MM.1S (cell line): ENCODE results near the gene SLC45A1.

Experiments used
- DNase-seq: peaks from one replicate; pipeline ENCODE4 v3.0.0-alpha.2; 2015
- H2AFZ ChIP-seq: fragments of 300-600 bp; sonication (generic); 2 replicates; pipeline ENCODE4 v1.6.0; 2016; ENCODE audit warnings: antibody characterized with exemption, low read length
- H3F3A ChIP-seq: fragments of 300-600 bp; sonication (generic); 2 replicates; pipeline ENCODE4 v1.6.1; 2016; ENCODE audit warnings: mild to moderate bottlenecking, antibody characterized with exemption, low read length, moderate library complexity, mixed read lengths; ENCODE audit not compliant: insufficient read depth
- H3K27ac ChIP-seq: fragments of 300-600 bp; sonication (generic); 2 replicates; pipeline ENCODE4 v1.5.1; 2016; ENCODE audit warnings: mild to moderate bottlenecking, low read length
- H3K27me3 ChIP-seq: fragments of 300-600 bp; sonication (generic); replicated peaks from 2 replicates; pipeline ENCODE4 v1.6.0; 2016; ENCODE audit warnings: low read length; ENCODE audit not compliant: insufficient read depth
- H3K36me3 ChIP-seq: fragments of 300-600 bp; sonication (generic); replicated peaks from 2 replicates; pipeline ENCODE4 v1.6.1; 2016; ENCODE audit warnings: mild to moderate bottlenecking, low read length, mixed read lengths; ENCODE audit not compliant: insufficient read depth
- H3K4me1 ChIP-seq: fragments of 300-600 bp; sonication (generic); 2 replicates; pipeline ENCODE4 v1.6.1; 2016; ENCODE audit warnings: low read length, mixed read lengths
- H3K4me2 ChIP-seq: fragments of 300-600 bp; sonication (generic); 2 replicates; pipeline ENCODE4 v1.6.0; 2016; ENCODE audit warnings: low read depth, low read length
- H3K4me3 ChIP-seq: fragments of 300-600 bp; sonication (generic); 2 replicates; pipeline ENCODE4 v1.5.1; 2016; ENCODE audit warnings: low read length, mixed read lengths
- H3K79me2 ChIP-seq: fragments of 300-600 bp; sonication (generic); 2 replicates; pipeline ENCODE4 v1.6.1; 2016; ENCODE audit warnings: mixed run types, low read length, mixed read lengths
- H3K9ac ChIP-seq: fragments of 300-600 bp; sonication (generic); 2 replicates; pipeline ENCODE4 v1.6.1; 2016; ENCODE audit warnings: low read length, mixed read lengths
- H3K9me2 ChIP-seq: fragments of 300-600 bp; sonication (generic); replicated peaks from 2 replicates; pipeline ENCODE4 v1.6.1; 2016; ENCODE audit warnings: mild to moderate bottlenecking, low read length, mixed read lengths; ENCODE audit not compliant: insufficient read depth
- H3K9me3 ChIP-seq: fragments of 300-600 bp; sonication (generic); replicated peaks from 2 replicates; pipeline ENCODE4 v1.6.1; 2016; ENCODE audit warnings: mild to moderate bottlenecking, low read length, mixed read lengths; ENCODE audit not compliant: insufficient read depth
- H4K20me1 ChIP-seq: fragments of 300-600 bp; sonication (generic); 2 replicates; pipeline ENCODE4 v1.6.1; 2016; ENCODE audit warnings: mild to moderate bottlenecking, low read length, moderate library complexity, mixed read lengths; ENCODE audit not compliant: insufficient read depth
- EZH2 ChIP-seq: fragments of 300-600 bp; sonication (generic); optimal IDR thresholded peaks from 2 replicates; pipeline ENCODE3; 2017; ENCODE audit warnings: low read depth, mild to moderate bottlenecking, antibody characterized with exemption, low read length, mixed read lengths
- EZH2phosphoT487 ChIP-seq: fragments of 300-600 bp; sonication (generic); IDR thresholded peaks from 2 replicates; pipeline ENCODE4 v1.6.1; 2018; ENCODE audit warnings: antibody characterized with exemption, low read length
- TF ChIP-seq, protein P1 (sequence below): fragments of 300-600 bp; sonication (generic); IDR thresholded peaks from 2 replicates; pipeline ENCODE4 v1.5.1; 2016; ENCODE audit warnings: antibody characterized with exemption, low read length, mixed read lengths

SLC45A1 gene

GRCh38 chr1:8352886-8353785 is 35.2 kb downstream of the SLC45A1 start:
- Histone ChIP-seq H3K36me3 (no peaks in the 10 kb centered on the region), H3K4me1 (no peaks in the 10 kb centered on the region), H3K9ac (no peak overlapping the region), H3K79me2 (no peaks in the 10 kb centered on the region), H3K27ac (no peak overlapping the region), H3K4me3 (no peak overlapping the region), H2AFZ (no peak overlapping the region), H3K9me3 (no peaks in the 10 kb centered on the region), H3K9me2 (no peaks in the 10 kb centered on the region), H3K27me3 (peaks cover 5% of the 10 kb centered on the region; the same call in 1 of the 2 replicates), H3K4me2 (no peak overlapping the region), H4K20me1 (no peaks in the 10 kb centered on the region), H3F3A (no peaks in the 10 kb centered on the region)
- TF ChIP-seq, protein P1, sequence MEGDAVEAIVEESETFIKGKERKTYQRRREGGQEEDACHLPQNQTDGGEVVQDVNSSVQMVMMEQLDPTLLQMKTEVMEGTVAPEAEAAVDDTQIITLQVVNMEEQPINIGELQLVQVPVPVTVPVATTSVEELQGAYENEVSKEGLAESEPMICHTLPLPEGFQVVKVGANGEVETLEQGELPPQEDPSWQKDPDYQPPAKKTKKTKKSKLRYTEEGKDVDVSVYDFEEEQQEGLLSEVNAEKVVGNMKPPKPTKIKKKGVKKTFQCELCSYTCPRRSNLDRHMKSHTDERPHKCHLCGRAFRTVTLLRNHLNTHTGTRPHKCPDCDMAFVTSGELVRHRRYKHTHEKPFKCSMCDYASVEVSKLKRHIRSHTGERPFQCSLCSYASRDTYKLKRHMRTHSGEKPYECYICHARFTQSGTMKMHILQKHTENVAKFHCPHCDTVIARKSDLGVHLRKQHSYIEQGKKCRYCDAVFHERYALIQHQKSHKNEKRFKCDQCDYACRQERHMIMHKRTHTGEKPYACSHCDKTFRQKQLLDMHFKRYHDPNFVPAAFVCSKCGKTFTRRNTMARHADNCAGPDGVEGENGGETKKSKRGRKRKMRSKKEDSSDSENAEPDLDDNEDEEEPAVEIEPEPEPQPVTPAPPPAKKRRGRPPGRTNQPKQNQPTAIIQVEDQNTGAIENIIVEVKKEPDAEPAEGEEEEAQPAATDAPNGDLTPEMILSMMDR, result no peak
- no peak for TF ChIP-seq EZH2phosphoT487
- TF ChIP-seq EZH2, result no peak
- DNase-seq, result no peak

- Histone ChIP-seq H4K20me1 (no peaks in the 10 kb centered on the region), H3K79me2 (no peaks in the 10 kb centered on the region), H3K4me2 (no peak overlapping the region), H3K9ac (no peak overlapping the region), H2AFZ (no peak overlapping the region), H3K36me3 (no peaks in the 10 kb centered on the region), H3K9me2 (no peaks in the 10 kb centered on the region), H3K4me3 (no peak overlapping the region), H3K4me1 (no peaks in the 10 kb centered on the region), H3K9me3 (no peaks in the 10 kb centered on the region), H3F3A (no peaks in the 10 kb centered on the region), H3K27me3 (no peaks in the 10 kb centered on the region), H3K27ac (no peak overlapping the region)
- no peak for TF ChIP-seq EZH2
- TF ChIP-seq EZH2phosphoT487, result no peak
- TF ChIP-seq, protein P1, result no peak
- no peak for DNase-seq
Observed at GRCh38 chr1:8354038-8354437, 36.1 kb downstream of the SLC45A1 start.

DNA sequence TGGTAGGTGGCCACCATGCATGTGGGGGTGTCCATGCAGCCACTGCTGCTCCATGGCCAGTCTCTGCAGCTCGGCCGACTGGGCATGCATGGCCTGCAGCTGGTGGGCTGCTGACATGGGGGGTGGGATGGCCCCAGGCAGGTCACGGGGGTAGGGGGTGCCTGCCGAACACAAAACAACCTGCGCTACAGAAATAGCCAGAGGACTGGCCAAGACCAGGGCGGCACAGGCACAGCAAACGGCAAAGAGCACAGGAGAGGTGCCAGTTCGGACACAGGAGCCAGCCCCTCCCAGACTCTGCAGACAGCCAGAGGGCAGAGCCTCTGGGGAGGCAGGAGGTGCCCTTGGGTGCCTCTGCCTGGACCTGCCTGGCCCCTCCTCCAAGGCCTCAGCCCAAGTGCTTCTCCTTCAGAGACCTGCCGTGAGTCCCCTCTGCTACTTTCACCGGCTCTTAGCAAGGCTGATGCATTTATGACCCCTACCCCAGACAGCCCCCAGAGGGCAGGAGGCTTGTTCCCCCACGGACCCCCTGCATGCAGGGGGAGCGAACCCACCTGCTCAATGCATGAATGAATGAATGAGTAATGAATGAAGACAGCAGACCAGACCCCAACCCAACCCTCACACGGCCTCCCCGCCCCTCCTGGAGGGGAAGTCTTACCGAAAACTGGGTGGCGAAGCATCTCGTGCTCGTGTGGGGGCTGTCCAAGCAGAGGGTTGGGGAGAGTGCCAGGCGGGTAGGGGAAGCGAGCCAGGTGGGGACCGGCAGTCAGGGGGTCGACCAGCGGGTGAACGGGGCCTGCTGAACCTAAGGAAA is 37.7 kb downstream of the SLC45A1 start:
- Histone ChIP-seq H3K27me3 (no peaks in the 10 kb centered on the region), H3K9me2 (no peaks in the 10 kb centered on the region), H3K36me3 (no peaks in the 10 kb centered on the region), H3K79me2 (no peaks in the 10 kb centered on the region), H3K4me1 (no peaks in the 10 kb centered on the region), H3K27ac (no peak overlapping the region), H4K20me1 (no peaks in the 10 kb centered on the region), H3F3A (no peaks in the 10 kb centered on the region), H2AFZ (no peak overlapping the region), H3K4me2 (no peak overlapping the region), H3K9me3 (no peaks in the 10 kb centered on the region), H3K4me3 (no peak overlapping the region), H3K9ac (no peak overlapping the region)
- TF ChIP-seq, protein P1, result no peak
- TF ChIP-seq EZH2, result no peak
- TF ChIP-seq EZH2phosphoT487, result no peak
- DNase-seq, result no peak
